ENCODE measurements around the gene ASB18.

DNA sequence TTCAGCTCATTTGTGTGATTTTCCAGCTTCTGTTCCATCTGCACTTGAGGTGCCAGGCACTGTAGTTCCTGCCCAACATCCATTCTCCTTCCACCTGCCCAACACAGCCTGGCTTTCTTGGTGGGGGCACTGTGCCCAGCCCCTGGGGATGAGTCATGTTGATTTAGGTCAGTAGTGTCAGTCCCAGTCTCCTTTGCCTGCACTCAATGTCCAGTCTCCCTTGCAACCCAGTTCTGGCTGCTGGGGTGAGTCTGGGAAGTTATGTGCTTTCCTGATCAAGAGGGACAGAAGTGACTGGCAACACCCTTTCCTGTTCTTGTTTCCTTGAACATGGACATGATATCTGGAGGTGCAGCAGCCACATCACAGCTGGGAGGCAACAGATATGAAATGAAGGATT, 1.5 kb upstream of the ASB18 start:
- no peak for TF ChIP-seq CTCF (IDR thresholded peaks at IDR 0.05 in 2 of 3, conservative IDR thresholded peaks at IDR 0.05 in 1 of 3; ENCODE audit: control insufficient read depth in 2 of 3, extremely low read depth in 1 of 3, insufficient read depth in 1 of 3, low read depth in 3 of 3, low read length in 3 of 3)
- TF ChIP-seq SIN3A (IDR thresholded peaks at IDR 0.05; ENCODE audit: low read depth, low read length) = no peak
- no peak for TF ChIP-seq ETV6 (conservative IDR thresholded peaks at IDR 0.05 in 1 of 2, IDR thresholded peaks at IDR 0.05 in 1 of 2; ENCODE audit: borderline replicate concordance in 1 of 2, low read depth in 1 of 2)
- TF ChIP-seq EZH2 (IDR thresholded peaks at IDR 0.05; ENCODE audit: borderline replicate concordance, control insufficient read depth, low read depth, low read length) = no peak
- TF ChIP-seq NR2C2 (IDR thresholded peaks at IDR 0.05; ENCODE audit: borderline replicate concordance, control insufficient read depth, insufficient read length, low read depth) = no peak
- no peak for TF ChIP-seq HDAC2 (IDR thresholded peaks at IDR 0.05)
- TF ChIP-seq EP300 (IDR thresholded peaks at IDR 0.05; ENCODE audit: borderline replicate concordance in 1 of 2, control insufficient read depth in 1 of 2, low read depth in 2 of 2, low read length in 2 of 2) = no peak
- TF ChIP-seq CEBPB (IDR thresholded peaks at IDR 0.05; ENCODE audit: borderline replicate concordance in 1 of 2, low read depth in 2 of 2, low read length in 2 of 2) = no peak

Measured in GM12878 (cell line).